ENCODE results near the gene ALX4. TPM values are rescaled to one million over a fixed set of nuclear protein-coding genes. Genes with fewer than 3 reads are reported as not detected.

Gene ALX4
- total RNA-seq, 2 experiments from 2014 or later: not detected

DNA sequence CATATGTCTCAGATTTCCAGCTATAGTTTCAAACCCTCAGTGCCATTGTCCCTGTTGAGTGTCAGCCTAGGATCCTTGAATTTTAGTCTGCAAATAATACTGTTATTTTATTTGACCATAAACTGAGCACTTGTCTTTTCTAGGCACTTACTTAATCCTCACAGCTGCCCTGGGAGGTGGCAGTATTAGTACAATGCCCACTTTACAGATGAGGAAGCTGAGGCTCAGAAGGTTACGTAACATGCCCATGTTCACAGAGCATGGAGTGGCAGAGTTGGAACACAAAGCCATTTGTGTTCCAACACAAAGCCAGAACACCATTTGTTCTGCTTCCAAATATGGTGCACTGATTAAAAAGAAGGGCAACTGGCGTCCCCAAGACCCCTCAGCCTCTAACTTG, 38.2 kb upstream of the ALX4 start:
- peaks cover 19% of the 10 kb centered on the region for H3K4me1 ChIP-seq (ENCODE audit: insufficient read depth, low read length, poor library complexity, severe bottlenecking)
- H4K20me1 ChIP-seq (ENCODE audit: insufficient read depth, low read length): no peaks in the 10 kb centered on the region
- no peaks in the 10 kb centered on the region for H3K9me2 ChIP-seq (ENCODE audit: insufficient read depth, low read length)
- H3K9me3 ChIP-seq (ENCODE audit: low read length): no peaks in the 10 kb centered on the region
- no peak for DNase-seq (ENCODE audit: low spot score)
- POLR2A ChIA-PET: no interaction called here
- no peak overlapping the region for H2AFZ ChIP-seq (ENCODE audit: low read length)
- no TSS peak for BruUV-seq (replicated peaks)
- H3K4me3 ChIP-seq (ENCODE audit: low read depth, low read length, poor library complexity, severe bottlenecking): no peak overlapping the region
- H3K27ac ChIP-seq (ENCODE audit: low read depth, low read length, poor library complexity, severe bottlenecking): no peak overlapping the region
- H3K36me3 ChIP-seq (ENCODE audit: insufficient read depth, low read length): no peaks in the 10 kb centered on the region
- TF ChIP-seq EZH2phosphoT487 (IDR thresholded peaks at IDR 0.05; ENCODE audit: borderline replicate concordance, low read depth, low read length): no peak
- CTCF ChIA-PET (ENCODE audit: unreplicated experiment): no interaction called here
- no peaks in the 10 kb centered on the region for H3K79me2 ChIP-seq (ENCODE audit: insufficient read depth, low read depth, low read length)
- intact Hi-C loops (cut with micrococcal nuclease; ENCODE audit: unreplicated experiment): no loop called here
- no peak overlapping the region for H3K4me2 ChIP-seq (ENCODE audit: low read length)

- H3K9me2 ChIP-seq (ENCODE audit: insufficient read depth, low read length): no peaks in the 10 kb centered on the region
These were observed 37.6 kb upstream of the ALX4 start for GRCh38 chr11:44347538-44347937.

DNA sequence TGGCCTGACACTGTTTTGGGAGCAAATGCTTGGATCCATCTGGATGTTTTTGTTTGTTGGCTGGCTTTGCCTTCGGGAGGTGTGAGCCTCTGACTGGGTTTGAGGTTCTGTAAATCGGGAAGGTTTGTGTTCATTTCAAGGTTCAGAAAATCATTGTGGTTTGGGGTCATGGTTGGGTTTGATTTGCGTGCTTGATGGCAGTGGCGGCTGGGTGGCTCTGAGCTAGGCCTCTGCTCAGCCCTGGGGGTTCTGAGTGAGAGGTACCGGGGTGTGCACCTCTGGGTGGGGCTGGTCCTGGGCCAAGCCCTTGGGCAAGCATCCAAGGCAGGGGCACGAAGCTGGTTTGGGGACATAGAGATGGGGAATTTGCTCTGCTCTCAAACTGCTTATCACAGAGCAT, 37.0 kb upstream of the ALX4 start:
- no peak for TF ChIP-seq EZH2phosphoT487 (IDR thresholded peaks at IDR 0.05; ENCODE audit: borderline replicate concordance, low read depth, low read length)
- TF ChIP-seq, protein P1, sequence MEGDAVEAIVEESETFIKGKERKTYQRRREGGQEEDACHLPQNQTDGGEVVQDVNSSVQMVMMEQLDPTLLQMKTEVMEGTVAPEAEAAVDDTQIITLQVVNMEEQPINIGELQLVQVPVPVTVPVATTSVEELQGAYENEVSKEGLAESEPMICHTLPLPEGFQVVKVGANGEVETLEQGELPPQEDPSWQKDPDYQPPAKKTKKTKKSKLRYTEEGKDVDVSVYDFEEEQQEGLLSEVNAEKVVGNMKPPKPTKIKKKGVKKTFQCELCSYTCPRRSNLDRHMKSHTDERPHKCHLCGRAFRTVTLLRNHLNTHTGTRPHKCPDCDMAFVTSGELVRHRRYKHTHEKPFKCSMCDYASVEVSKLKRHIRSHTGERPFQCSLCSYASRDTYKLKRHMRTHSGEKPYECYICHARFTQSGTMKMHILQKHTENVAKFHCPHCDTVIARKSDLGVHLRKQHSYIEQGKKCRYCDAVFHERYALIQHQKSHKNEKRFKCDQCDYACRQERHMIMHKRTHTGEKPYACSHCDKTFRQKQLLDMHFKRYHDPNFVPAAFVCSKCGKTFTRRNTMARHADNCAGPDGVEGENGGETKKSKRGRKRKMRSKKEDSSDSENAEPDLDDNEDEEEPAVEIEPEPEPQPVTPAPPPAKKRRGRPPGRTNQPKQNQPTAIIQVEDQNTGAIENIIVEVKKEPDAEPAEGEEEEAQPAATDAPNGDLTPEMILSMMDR (conservative IDR thresholded peaks at IDR 0.05; ENCODE audit: low read length): no peak
- Histone ChIP-seq H3K4me3 (ENCODE audit: low read depth, low read length, poor library complexity, severe bottlenecking) (no peak overlapping the region), H3K4me1 (ENCODE audit: insufficient read depth, low read length, poor library complexity, severe bottlenecking) (peaks cover 19% of the 10 kb centered on the region), H4K20me1 (ENCODE audit: insufficient read depth, low read length) (no peaks in the 10 kb centered on the region), H3K36me3 (ENCODE audit: insufficient read depth, low read length) (no peaks in the 10 kb centered on the region), H3K79me2 (ENCODE audit: insufficient read depth, low read depth, low read length) (no peaks in the 10 kb centered on the region), H3K27ac (ENCODE audit: low read depth, low read length, poor library complexity, severe bottlenecking) (no peak overlapping the region), H3K9me2 (ENCODE audit: insufficient read depth, low read length) (no peaks in the 10 kb centered on the region), H3K9me3 (ENCODE audit: low read length) (no peaks in the 10 kb centered on the region), H3K4me2 (ENCODE audit: low read length) (no peak overlapping the region), H2AFZ (ENCODE audit: low read length) (no peak overlapping the region)
- no peak for DNase-seq (ENCODE audit: low spot score)
- ChIA-PET CTCF (ENCODE audit: unreplicated experiment) (no interaction called here), POLR2A (no interaction called here)
- no TSS peak for BruUV-seq (replicated peaks)
- intact Hi-C loops (cut with micrococcal nuclease; ENCODE audit: unreplicated experiment): no loop called here

More at GRCh38 chr11:44347538-44347937, 37.6 kb upstream of the ALX4 start:
- H3K4me2 ChIP-seq (ENCODE audit: low read length): no peak overlapping the region
- ChIA-PET POLR2A (no interaction called here), CTCF (ENCODE audit: unreplicated experiment) (no interaction called here)
- no peak for DNase-seq (ENCODE audit: low spot score)
- no peaks in the 10 kb centered on the region for H3K9me3 ChIP-seq (ENCODE audit: low read length)
- H3K27ac ChIP-seq (ENCODE audit: low read depth, low read length, poor library complexity, severe bottlenecking): no peak overlapping the region
- H4K20me1 ChIP-seq (ENCODE audit: insufficient read depth, low read length): no peaks in the 10 kb centered on the region
- H3K36me3 ChIP-seq (ENCODE audit: insufficient read depth, low read length): no peaks in the 10 kb centered on the region
- H3K79me2 ChIP-seq (ENCODE audit: insufficient read depth, low read depth, low read length): no peaks in the 10 kb centered on the region
- H2AFZ ChIP-seq (ENCODE audit: low read length): no peak overlapping the region
- intact Hi-C loops (cut with micrococcal nuclease; ENCODE audit: unreplicated experiment): no loop called here
- no peak overlapping the region for H3K4me3 ChIP-seq (ENCODE audit: low read depth, low read length, poor library complexity, severe bottlenecking)
- peaks cover 19% of the 10 kb centered on the region for H3K4me1 ChIP-seq (ENCODE audit: insufficient read depth, low read length, poor library complexity, severe bottlenecking)
- BruUV-seq (replicated peaks): no TSS peak
- TF ChIP-seq EZH2phosphoT487 (IDR thresholded peaks at IDR 0.05; ENCODE audit: borderline replicate concordance, low read depth, low read length): no peak
- TF ChIP-seq, protein P1 (conservative IDR thresholded peaks at IDR 0.05; ENCODE audit: low read length): no peak

Data from OCI-LY7 (cell line).